Calu3 (cell line): ENCODE results near the gene STMN3. TPM values are rescaled to one million over a fixed set of nuclear protein-coding genes. Genes with fewer than 3 reads are reported as not detected.

ENCODE experiments used
- Bru-seq: library from RNA; stranded (reverse); fragments of 400-500 nt; gene quantifications from one replicate; lab custom pipeline; 2021; lab: Mats Ljungman, UMichigan
- BruChase-seq, 2 experiments: library from RNA; stranded (reverse); fragments of 400-500 nt; gene quantifications; one replicate each; lab custom pipeline; 2021; lab: Mats Ljungman, UMichigan
- BruUV-seq: library from RNA; stranded (reverse); fragments of 400-500 nt; replicated peaks from 2 replicates; lab custom pipeline; 2021; lab: Mats Ljungman, UMichigan
- CTCF ChIA-PET: fragments of 300-600 bp; sonication (Branson Sonifier 250); formaldehyde crosslinking; loops from one replicate; lab custom pipeline; 2022; ENCODE audit warnings: antibody characterized with exemption; lab: Charles Lee
- DNase-seq: peaks from one replicate; pipeline ENCODE4 v3.0.0; 2022
- H3K27ac Mint-ChIP-seq: one replicate; pipeline ENCODE4 v1.8.0; 2022; ENCODE audit warnings: mixed read lengths; ENCODE audit not compliant: unreplicated experiment
- H3K27me3 Mint-ChIP-seq: one replicate; pipeline ENCODE4 v1.8.0; 2022; ENCODE audit warnings: mixed read lengths; ENCODE audit not compliant: unreplicated experiment
- H3K36me3 Mint-ChIP-seq: one replicate; pipeline ENCODE4 v1.8.0; 2022; ENCODE audit warnings: mild to moderate bottlenecking, moderate library complexity, mixed read lengths; ENCODE audit not compliant: insufficient read depth, unreplicated experiment
- H3K4me1 Mint-ChIP-seq: one replicate; pipeline ENCODE4 v1.8.0; 2022; ENCODE audit warnings: mild to moderate bottlenecking, low read depth, mixed read lengths; ENCODE audit not compliant: unreplicated experiment
- H3K4me3 Mint-ChIP-seq: one replicate; pipeline ENCODE4 v1.8.0; 2022; ENCODE audit warnings: mild to moderate bottlenecking, low read depth, moderate library complexity, mixed read lengths; ENCODE audit not compliant: unreplicated experiment
- H3K9me3 Mint-ChIP-seq: one replicate; pipeline ENCODE4 v1.8.0; 2022; ENCODE audit warnings: low read depth, mixed read lengths; ENCODE audit not compliant: unreplicated experiment
- CTCF ChIP-seq: fragments of 200-600 bp; IDR thresholded peaks from one replicate; pipeline ENCODE4 v1.8.0; 2022; ENCODE audit warnings: antibody characterized with exemption; ENCODE audit not compliant: unreplicated experiment
- intact Hi-C: fragments of 100-400 bp; cut with micrococcal nuclease; formaldehyde crosslinking; loops from one replicate; pipeline ENCODE4 v1.10.0; 2022; ENCODE audit not compliant: unreplicated experiment
- long read RNA-seq: library from polyadenylated mRNA; stranded (forward); transcript quantifications from one replicate; pipeline ENCODE4 v2.0.0, GENCODE V29; 2022
- total RNA-seq: library from RNA; stranded (reverse); gene quantifications from 2 replicates; pipeline ENCODE4 v1.2.3, GENCODE V29; 2022

Gene STMN3
- total RNA-seq (2.0 and 2.3 TPM in 2 replicates), Bru-seq, nascent RNA (percentile 13 among the genes with signal in this experiment), BruChase-seq, experiment 1, labeled RNA remaining after a 6-hour chase (percentile 22 among the genes with signal in this experiment), BruChase-seq, experiment 2, labeled RNA remaining after a 2-hour chase (percentile 21 among the genes with signal in this experiment)
- long read RNA-seq, partial matches to known transcripts = 0 of 1 reads
- long read RNA-seq, other reads (novel, unspliced or antisense) = 1 of 1 reads

GRCh38 chr20:63653041-63653973, at the start of gene STMN3:
TSS of gene STMN3 (minus strand) at chr20:63653424. CDS start at chr20:63653345, 79 bp downstream.
- Mint-ChIP-seq H3K27ac (no peak within 1 kb of the TSS), H3K27me3 (peaks cover 68% of the 10 kb centered on the region), H3K4me1 (peaks cover 24% of the 10 kb centered on the region), H3K9me3 (no peaks in the 10 kb centered on the region), H3K36me3 (peaks cover 16% of the 10 kb centered on the region), H3K4me3 (peak within 1 kb of the TSS; percentile 51)
- TF ChIP-seq CTCF = no peak
- peak; percentile 88 for DNase-seq
- BruUV-seq = no TSS peak
- CTCF ChIA-PET = interaction anchor here (0.6 to 1.1 kb wide), 2 partner anchors 12 to 203 kb away, joined by 3 to 4 read pairs; no protein-coding TSS in a partner anchor
- intact Hi-C loops = no loop called here

- Mint-ChIP-seq H3K4me1 (peaks cover 50% of the 10 kb centered on the region), H3K36me3 (peaks cover 91% of the 10 kb centered on the region), H3K27me3 (no peaks in the 10 kb centered on the region), H3K9me3 (no peaks in the 10 kb centered on the region), H3K27ac (peak overlapping the region; percentile 67), H3K4me3 (no peak overlapping the region)
- BruUV-seq = no TSS peak
- CTCF ChIA-PET = interaction anchor here (0.5 kb wide), 1 partner anchor 20 kb away, joined by 5 read pairs; no protein-coding TSS in a partner anchor
- TF ChIP-seq CTCF = no peak
- no peak for DNase-seq
- intact Hi-C loops = no loop called here
Observed at GRCh38 chr20:63702036-63702665, 48.9 kb upstream of the STMN3 start.

- H3K27me3 Mint-ChIP-seq = no peaks in the 10 kb centered on the region
- H3K4me3 Mint-ChIP-seq = no peak overlapping the region
- DNase-seq = peak; percentile 4
- no peak for TF ChIP-seq CTCF
- no TSS peak for BruUV-seq
- H3K36me3 Mint-ChIP-seq = peaks cover 91% of the 10 kb centered on the region
- CTCF ChIA-PET = no interaction called here
- no peak overlapping the region for H3K27ac Mint-ChIP-seq
- intact Hi-C loops = no loop called here
- no peaks in the 10 kb centered on the region for H3K9me3 Mint-ChIP-seq
- peaks cover 44% of the 10 kb centered on the region for H3K4me1 Mint-ChIP-seq
Observed at GRCh38 chr20:63701329-63702035, 48.3 kb upstream of the STMN3 start.

- H3K27ac Mint-ChIP-seq = no peak overlapping the region
- peaks cover 39% of the 10 kb centered on the region for H3K4me1 Mint-ChIP-seq
- H3K4me3 Mint-ChIP-seq = no peak overlapping the region
- H3K36me3 Mint-ChIP-seq = peaks cover 91% of the 10 kb centered on the region
- intact Hi-C loops = no loop called here
- BruUV-seq = no TSS peak
- CTCF ChIA-PET = no interaction called here
- no peak for TF ChIP-seq CTCF
- no peaks in the 10 kb centered on the region for H3K27me3 Mint-ChIP-seq
- DNase-seq = no peak
- H3K9me3 Mint-ChIP-seq = no peaks in the 10 kb centered on the region
Observed at GRCh38 chr20:63701051-63701328, 47.8 kb upstream of the STMN3 start.
